Spleen (tissue), 11 donors: ENCODE results near the gene UNC119. TPM values are rescaled to one million over a fixed set of nuclear protein-coding genes. Genes with fewer than 3 reads are reported as not detected.

ENCODE experiments used
- DNase-seq: peaks from one replicate; pipeline ENCODE4 v3.0.0-alpha.2; 2020
- H3K27ac ChIP-seq, 8 donors: fragments of 200-600 bp; sonication (generic) in 7 of 8; 1 replicate in 4 of 8; 2 replicates in 4 of 8; pipeline versions ENCODE4 v1.5.0 to v1.8.0; 2016 to 2021; ENCODE audit warnings: inconsistent platforms in 4 of 8, mild to moderate bottlenecking in 4 of 8, moderate library complexity in 1 of 8
- H3K27me3 ChIP-seq, 7 donors: fragments of 200-600 bp; sonication (generic) in 6 of 7; replicated peaks in 1 of 7; 1 replicate in 4 of 7; 2 replicates in 3 of 7; pipeline versions ENCODE4 v1.5.0 to v1.8.0; 2016 to 2021; ENCODE audit warnings: inconsistent platforms in 3 of 7, mild to moderate bottlenecking in 1 of 7
- H3K36me3 ChIP-seq, 6 donors: fragments of 200-600 bp; sonication (generic) in 5 of 6; 1 replicate in 4 of 6; 2 replicates in 2 of 6; pipeline versions ENCODE4 v1.5.0 to v1.8.0; 2016 to 2021; ENCODE audit warnings: inconsistent platforms in 2 of 6
- H3K4me1 ChIP-seq, 6 donors: fragments of 200-600 bp; sonication (generic) in 5 of 6; 1 replicate in 3 of 6; 2 replicates in 3 of 6; pipeline versions ENCODE4 v1.5.0 to v1.8.0; 2016 to 2021; ENCODE audit warnings: inconsistent platforms in 3 of 6
- H3K4me3 ChIP-seq, 8 donors: fragments of 200-600 bp; sonication (generic) in 7 of 8; 1 replicate in 4 of 8; 2 replicates in 4 of 8; pipeline versions ENCODE4 v1.5.0 to v1.8.0; 2016 to 2021; ENCODE audit warnings: inconsistent platforms in 4 of 8, mild to moderate bottlenecking in 4 of 8, moderate library complexity in 2 of 8
- H3K9me3 ChIP-seq, 8 donors: fragments of 200-600 bp; sonication (generic) in 7 of 8; 1 replicate in 4 of 8; 2 replicates in 4 of 8; pipeline versions ENCODE4 v1.5.0 to v1.8.0; 2016 to 2021; ENCODE audit warnings: inconsistent platforms in 4 of 8
- CTCF ChIP-seq, 11 experiments: fragments of 200-600 bp in 7 of 11; fragments of 450-650 bp in 4 of 11; sonication (generic) in 4 of 11; IDR thresholded peaks in 8 of 11; conservative IDR thresholded peaks in 3 of 11; 1 replicate in 7 of 11; 2 replicates in 4 of 11; pipeline versions ENCODE4 v1.4.0 to v1.8.0; 2016 to 2021; ENCODE audit warnings: antibody characterized with exemption in 11 of 11, inconsistent platforms in 4 of 11, mild to moderate bottlenecking in 1 of 11
- POLR2A ChIP-seq, 3 donors: fragments of 450-650 bp; IDR thresholded peaks; one replicate each; pipeline ENCODE4 v1.5.1; 2017; ENCODE audit warnings: antibody characterized with exemption in 3 of 3, mild to moderate bottlenecking in 1 of 3
- POLR2AphosphoS5 ChIP-seq, 3 donors: sonication (generic); formaldehyde crosslinking; IDR thresholded peaks; one replicate each; pipeline ENCODE4 v1.5.1; 2017; ENCODE audit warnings: antibody characterized with exemption in 3 of 3
- WGBS, 5 donors: extraction: QIAGEN DNeasy Blood & Tissue Kit in 3 of 5; methylation state at CpG; one replicate each; pipeline versions ENCODE4 v1.1.5 to v1.1.7; 2013 to 2018; 5-methylcytosine and 5-hydroxymethylcytosine counted together
- intact Hi-C: fragments of 100-400 bp; cut with DNase I; formaldehyde crosslinking; loops from one replicate; pipeline ENCODE4 v1.15.0; 2023; ENCODE audit warnings: low total_unique reads
- polyA plus RNA-seq, 3 donors: library from polyadenylated mRNA; stranded (reverse); fragments of 200-250 nt; gene quantifications; one replicate each; pipeline ENCODE4 v1.2.1, GENCODE V29; 2013
- total RNA-seq, 7 donors: library from RNA; depleted of rRNA in 3 of 7; stranded (reverse); fragments of >200 nt in 3 of 7; fragmentation: NEBNext Ultra II Directional in 4 of 7; extraction: Animal tissue kit (Norgen Biotek cat#: 25700) in 4 of 7; gene quantifications; one replicate each; pipeline versions ENCODE4 v1.1.0 to v1.2.1, GENCODE V29; 2016 to 2021
- donor health status: healthy with polysubstance abuse.
- donor health status: DM: no; HTN: no; CAD: no; lungs with moderate emphysema.
- donor health status: DM: no; HTN: no; CAD: no.
- donor health status: Bipolar disorder and iron deficiency.
- donor health status: healthy.
- donor health status: DM: no; HTN: no; CAD: no.
- donor health status: DM: yes; HTN: yes; CAD: no.

UNC119 gene
- total and polyA plus RNA-seq, 10 donors, result 41.5 to 76.0 (median 62.4) TPM

GRCh38 chr17:28598389-28598788 is 46.0 kb upstream of the UNC119 start:
- WGBS, 5 donors, result 2 to 8% (median 6%) methylated on average over 15 to 17 of the region's 17 CpGs
- DNase-seq, result no peak
- intact Hi-C loops, result no loop called here
- H3K4me1 ChIP-seq, result peaks cover 12 to 29% (median 22%) of the 10 kb centered on the region in 6 donors
- H3K4me3 ChIP-seq, result peak overlapping the region; percentile 48 to 84 (median 54)
- no peaks in the 10 kb centered on the region for H3K27me3 ChIP-seq
- peak overlapping the region; percentile 93 to 99 (median 96) for H3K27ac ChIP-seq
- H3K9me3 ChIP-seq, result no peaks in the 10 kb centered on the region
- TF ChIP-seq POLR2AphosphoS5 (IDR thresholded peaks at IDR 0.05) (no peak), POLR2A (IDR thresholded peaks at IDR 0.05) (no peak), CTCF (IDR thresholded peaks at IDR 0.05 in 8 of 11, conservative IDR thresholded peaks at IDR 0.05 in 3 of 11) (no peak)
- peaks cover 0 to 2% (median 0%) of the 10 kb centered on the region in 6 donors for H3K36me3 ChIP-seq

- H3K36me3 ChIP-seq, result peaks cover 0 to 8% (median 0%) of the 10 kb centered on the region in 6 donors
- no peaks in the 10 kb centered on the region for H3K27me3 ChIP-seq
- intact Hi-C loops, result no loop called here
- H3K9me3 ChIP-seq, result no peaks in the 10 kb centered on the region
- DNase-seq, result no peak
- 24 to 44% (median 34%) methylated on average over 5 of the region's 5 CpGs for WGBS, 5 donors
- TF ChIP-seq CTCF (IDR thresholded peaks at IDR 0.05 in 8 of 11, conservative IDR thresholded peaks at IDR 0.05 in 3 of 11) (no peak), POLR2A (IDR thresholded peaks at IDR 0.05) (no peak), POLR2AphosphoS5 (IDR thresholded peaks at IDR 0.05) (no peak)
- H3K4me3 ChIP-seq, result peak overlapping the region in 6 of 8 donors; percentile 48 to 84 (median 54)
- H3K4me1 ChIP-seq, result peaks cover 12 to 29% (median 22%) of the 10 kb centered on the region in 6 donors
- H3K27ac ChIP-seq, result peak overlapping the region in 5 of 8 donors; percentile 93 to 99 (median 96)
Measured at GRCh38 chr17:28597606-28598383, 45.4 kb upstream of the UNC119 start.

- Histone ChIP-seq H3K4me3 (no peak overlapping the region), H3K36me3 (peaks cover 0 to 62% (median 9%) of the 10 kb centered on the region in 6 donors), H3K27me3 (no peaks in the 10 kb centered on the region), H3K9me3 (no peaks in the 10 kb centered on the region), H3K27ac (no peak overlapping the region), H3K4me1 (peaks cover 0 to 11% (median 0%) of the 10 kb centered on the region in 6 donors)
- DNase-seq, result no peak
- intact Hi-C loops, result no loop called here
- 85 to 91% (median 87%) methylated on average over 4 of the region's 4 CpGs for WGBS, 5 donors
- TF ChIP-seq POLR2AphosphoS5 (IDR thresholded peaks at IDR 0.05) (no peak), CTCF (IDR thresholded peaks at IDR 0.05 in 8 of 11, conservative IDR thresholded peaks at IDR 0.05 in 3 of 11) (no peak)
Measured at GRCh38 chr17:28592260-28592659, 39.8 kb upstream of the UNC119 start.

DNA sequence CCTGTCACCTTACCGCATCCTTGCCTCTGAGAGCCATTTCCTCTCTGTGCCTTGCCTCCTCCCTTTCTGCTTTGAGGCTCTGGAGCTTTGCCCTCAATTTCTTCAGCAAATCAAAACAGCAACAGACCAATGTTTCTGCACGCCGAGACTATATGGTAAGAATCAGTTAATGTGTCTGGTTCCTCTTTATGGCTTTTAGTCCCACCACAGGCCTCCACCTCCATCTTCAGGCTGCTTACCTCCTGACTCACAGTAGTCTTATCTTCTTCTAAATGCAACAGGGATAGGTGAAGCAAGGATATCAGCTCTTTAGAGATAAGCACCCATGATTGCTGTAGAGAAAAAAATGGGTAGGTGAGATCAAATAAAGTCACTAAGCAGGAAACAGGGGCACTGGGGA is 33.4 kb upstream of the UNC119 start:
- no peak overlapping the region for H3K4me3 ChIP-seq
- 64 to 84% (median 74%) methylated on average over 3 of the region's 3 CpGs for WGBS, 5 donors
- DNase-seq, result no peak
- TF ChIP-seq POLR2A (IDR thresholded peaks at IDR 0.05), result no peak
- TF ChIP-seq CTCF (IDR thresholded peaks at IDR 0.05 in 8 of 11, conservative IDR thresholded peaks at IDR 0.05 in 3 of 11), result no peak
- intact Hi-C loops, result no loop called here
- H3K4me1 ChIP-seq, result peaks cover 0 to 10% (median 0%) of the 10 kb centered on the region in 6 donors
- H3K9me3 ChIP-seq, result no peaks in the 10 kb centered on the region
- no peak overlapping the region for H3K27ac ChIP-seq
- H3K27me3 ChIP-seq, result no peaks in the 10 kb centered on the region
- H3K36me3 ChIP-seq, result peaks cover 0 to 93% (median 22%) of the 10 kb centered on the region in 6 donors
